ENCODE results near the gene MDH2. TPM values are rescaled to one million over a fixed set of nuclear protein-coding genes. Genes with fewer than 3 reads are reported as not detected.
"Not testable (repeated sequence)": the region's sequence is repeated elsewhere in the genome, so short reads cannot be mapped to it uniquely, and the experiment has no call there.

Gene MDH2
- total and polyA plus RNA-seq, 2 experiments from 2014 or later, result 150 to 180 TPM

DNA sequence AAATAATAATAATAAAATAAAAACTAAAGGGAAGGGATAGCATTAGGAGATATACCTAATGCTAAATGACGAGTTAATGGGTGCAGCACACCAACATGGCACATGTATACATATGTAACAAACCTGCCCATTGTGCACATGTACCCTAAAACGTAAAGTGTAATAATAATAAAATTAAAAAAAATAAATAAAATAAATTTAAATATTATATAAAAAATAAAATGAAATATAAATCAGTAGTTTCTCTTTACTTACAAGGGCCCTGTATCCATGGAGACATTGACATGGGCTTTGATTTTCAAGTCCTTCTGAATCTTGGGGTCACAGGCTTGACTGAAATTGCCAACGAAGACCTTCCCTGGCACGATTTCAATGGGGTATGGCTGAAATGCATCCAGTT lies 42.9 kb upstream of the MDH2 start:
- H3K79me2 ChIP-seq (replicated peaks; ENCODE audit: insufficient read depth); H3K27me3 ChIP-seq (ENCODE audit: insufficient read depth); H3K4me3 ChIP-seq; H3F3A ChIP-seq (replicated peaks; ENCODE audit: low read depth); H3K36me3 ChIP-seq (ENCODE audit: insufficient read depth); H3K27ac ChIP-seq (ENCODE audit: low read depth); H3K4me3 Mint-ChIP-seq; DNase-seq (ENCODE audit: low spot score); H2AFZ ChIP-seq; H4K20me1 ChIP-seq (replicated peaks; ENCODE audit: insufficient read depth); ATAC-seq; H3K9me2 ChIP-seq (ENCODE audit: insufficient read depth); H3K4me1 Mint-ChIP-seq; H3K4me1 ChIP-seq (ENCODE audit: insufficient read depth); H3K27ac Mint-ChIP-seq; H3K9me3 Mint-ChIP-seq; H3K27me3 Mint-ChIP-seq (ENCODE audit: insufficient read depth, low read depth, poor library complexity); H3K36me3 Mint-ChIP-seq (ENCODE audit: low read depth); H3K4me2 ChIP-seq: not testable (repeated sequence)

DNA sequence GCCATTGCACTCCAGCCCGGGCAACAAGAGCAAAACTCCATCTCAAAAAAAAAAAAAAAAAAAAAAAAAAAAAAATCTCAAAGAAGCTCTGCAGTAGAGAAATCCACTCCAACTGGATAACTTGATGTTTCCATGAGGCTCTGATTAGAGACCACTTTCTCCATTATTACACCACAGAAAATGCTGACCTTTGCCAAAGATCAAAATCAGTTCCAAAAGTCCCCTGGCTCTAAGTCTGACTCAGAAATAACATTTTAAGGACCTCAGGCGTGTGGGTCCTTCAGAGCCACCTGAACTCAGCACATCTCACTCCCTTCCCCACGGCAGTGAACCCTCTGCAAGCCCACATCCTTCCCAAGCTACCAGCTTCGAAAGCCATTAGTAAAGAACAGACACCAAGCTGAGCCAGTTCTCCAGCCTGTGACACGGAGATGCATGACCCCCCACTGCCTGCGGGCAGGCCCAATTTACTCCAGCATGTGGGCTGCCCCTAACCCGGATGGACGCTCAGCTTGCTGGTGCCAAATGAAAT lies 39.7 kb upstream of the MDH2 start:
- Mint-ChIP-seq H3K4me3 (no peak overlapping the region), H3K27me3 (ENCODE audit: insufficient read depth, low read depth, poor library complexity) (no peaks in the 10 kb centered on the region), H3K9me3 (no peaks in the 10 kb centered on the region), H3K27ac (no peak overlapping the region; the same call in 1 of the 2 replicates), H3K36me3 (ENCODE audit: low read depth) (peaks cover 6% of the 10 kb centered on the region), H3K4me1 (no peaks in the 10 kb centered on the region)
- TF ChIP-seq STAT1 (IDR thresholded peaks at IDR 0.05; ENCODE audit: unreplicated experiment) (no peak), JUNB (IDR thresholded peaks at IDR 0.05; ENCODE audit: unreplicated experiment) (no peak), EZH2 (IDR thresholded peaks at IDR 0.05; ENCODE audit: low read depth, unreplicated experiment) (no peak), ZNF114 (CRISPR knock-in tag; IDR thresholded peaks at IDR 0.05) (no peak), EZH2phosphoT487 (IDR thresholded peaks at IDR 0.05; ENCODE audit: unreplicated experiment) (no peak)
- TF ChIP-seq, protein P1, sequence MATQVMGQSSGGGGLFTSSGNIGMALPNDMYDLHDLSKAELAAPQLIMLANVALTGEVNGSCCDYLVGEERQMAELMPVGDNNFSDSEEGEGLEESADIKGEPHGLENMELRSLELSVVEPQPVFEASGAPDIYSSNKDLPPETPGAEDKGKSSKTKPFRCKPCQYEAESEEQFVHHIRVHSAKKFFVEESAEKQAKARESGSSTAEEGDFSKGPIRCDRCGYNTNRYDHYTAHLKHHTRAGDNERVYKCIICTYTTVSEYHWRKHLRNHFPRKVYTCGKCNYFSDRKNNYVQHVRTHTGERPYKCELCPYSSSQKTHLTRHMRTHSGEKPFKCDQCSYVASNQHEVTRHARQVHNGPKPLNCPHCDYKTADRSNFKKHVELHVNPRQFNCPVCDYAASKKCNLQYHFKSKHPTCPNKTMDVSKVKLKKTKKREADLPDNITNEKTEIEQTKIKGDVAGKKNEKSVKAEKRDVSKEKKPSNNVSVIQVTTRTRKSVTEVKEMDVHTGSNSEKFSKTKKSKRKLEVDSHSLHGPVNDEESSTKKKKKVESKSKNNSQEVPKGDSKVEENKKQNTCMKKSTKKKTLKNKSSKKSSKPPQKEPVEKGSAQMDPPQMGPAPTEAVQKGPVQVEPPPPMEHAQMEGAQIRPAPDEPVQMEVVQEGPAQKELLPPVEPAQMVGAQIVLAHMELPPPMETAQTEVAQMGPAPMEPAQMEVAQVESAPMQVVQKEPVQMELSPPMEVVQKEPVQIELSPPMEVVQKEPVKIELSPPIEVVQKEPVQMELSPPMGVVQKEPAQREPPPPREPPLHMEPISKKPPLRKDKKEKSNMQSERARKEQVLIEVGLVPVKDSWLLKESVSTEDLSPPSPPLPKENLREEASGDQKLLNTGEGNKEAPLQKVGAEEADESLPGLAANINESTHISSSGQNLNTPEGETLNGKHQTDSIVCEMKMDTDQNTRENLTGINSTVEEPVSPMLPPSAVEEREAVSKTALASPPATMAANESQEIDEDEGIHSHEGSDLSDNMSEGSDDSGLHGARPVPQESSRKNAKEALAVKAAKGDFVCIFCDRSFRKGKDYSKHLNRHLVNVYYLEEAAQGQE (IDR thresholded peaks at IDR 0.05; ENCODE audit: unreplicated experiment), result no peak
- TF ChIP-seq, protein P2, sequence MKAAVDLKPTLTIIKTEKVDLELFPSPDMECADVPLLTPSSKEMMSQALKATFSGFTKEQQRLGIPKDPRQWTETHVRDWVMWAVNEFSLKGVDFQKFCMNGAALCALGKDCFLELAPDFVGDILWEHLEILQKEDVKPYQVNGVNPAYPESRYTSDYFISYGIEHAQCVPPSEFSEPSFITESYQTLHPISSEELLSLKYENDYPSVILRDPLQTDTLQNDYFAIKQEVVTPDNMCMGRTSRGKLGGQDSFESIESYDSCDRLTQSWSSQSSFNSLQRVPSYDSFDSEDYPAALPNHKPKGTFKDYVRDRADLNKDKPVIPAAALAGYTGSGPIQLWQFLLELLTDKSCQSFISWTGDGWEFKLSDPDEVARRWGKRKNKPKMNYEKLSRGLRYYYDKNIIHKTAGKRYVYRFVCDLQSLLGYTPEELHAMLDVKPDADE (IDR thresholded peaks at IDR 0.05), result no peak
- TF ChIP-seq, protein P3, sequence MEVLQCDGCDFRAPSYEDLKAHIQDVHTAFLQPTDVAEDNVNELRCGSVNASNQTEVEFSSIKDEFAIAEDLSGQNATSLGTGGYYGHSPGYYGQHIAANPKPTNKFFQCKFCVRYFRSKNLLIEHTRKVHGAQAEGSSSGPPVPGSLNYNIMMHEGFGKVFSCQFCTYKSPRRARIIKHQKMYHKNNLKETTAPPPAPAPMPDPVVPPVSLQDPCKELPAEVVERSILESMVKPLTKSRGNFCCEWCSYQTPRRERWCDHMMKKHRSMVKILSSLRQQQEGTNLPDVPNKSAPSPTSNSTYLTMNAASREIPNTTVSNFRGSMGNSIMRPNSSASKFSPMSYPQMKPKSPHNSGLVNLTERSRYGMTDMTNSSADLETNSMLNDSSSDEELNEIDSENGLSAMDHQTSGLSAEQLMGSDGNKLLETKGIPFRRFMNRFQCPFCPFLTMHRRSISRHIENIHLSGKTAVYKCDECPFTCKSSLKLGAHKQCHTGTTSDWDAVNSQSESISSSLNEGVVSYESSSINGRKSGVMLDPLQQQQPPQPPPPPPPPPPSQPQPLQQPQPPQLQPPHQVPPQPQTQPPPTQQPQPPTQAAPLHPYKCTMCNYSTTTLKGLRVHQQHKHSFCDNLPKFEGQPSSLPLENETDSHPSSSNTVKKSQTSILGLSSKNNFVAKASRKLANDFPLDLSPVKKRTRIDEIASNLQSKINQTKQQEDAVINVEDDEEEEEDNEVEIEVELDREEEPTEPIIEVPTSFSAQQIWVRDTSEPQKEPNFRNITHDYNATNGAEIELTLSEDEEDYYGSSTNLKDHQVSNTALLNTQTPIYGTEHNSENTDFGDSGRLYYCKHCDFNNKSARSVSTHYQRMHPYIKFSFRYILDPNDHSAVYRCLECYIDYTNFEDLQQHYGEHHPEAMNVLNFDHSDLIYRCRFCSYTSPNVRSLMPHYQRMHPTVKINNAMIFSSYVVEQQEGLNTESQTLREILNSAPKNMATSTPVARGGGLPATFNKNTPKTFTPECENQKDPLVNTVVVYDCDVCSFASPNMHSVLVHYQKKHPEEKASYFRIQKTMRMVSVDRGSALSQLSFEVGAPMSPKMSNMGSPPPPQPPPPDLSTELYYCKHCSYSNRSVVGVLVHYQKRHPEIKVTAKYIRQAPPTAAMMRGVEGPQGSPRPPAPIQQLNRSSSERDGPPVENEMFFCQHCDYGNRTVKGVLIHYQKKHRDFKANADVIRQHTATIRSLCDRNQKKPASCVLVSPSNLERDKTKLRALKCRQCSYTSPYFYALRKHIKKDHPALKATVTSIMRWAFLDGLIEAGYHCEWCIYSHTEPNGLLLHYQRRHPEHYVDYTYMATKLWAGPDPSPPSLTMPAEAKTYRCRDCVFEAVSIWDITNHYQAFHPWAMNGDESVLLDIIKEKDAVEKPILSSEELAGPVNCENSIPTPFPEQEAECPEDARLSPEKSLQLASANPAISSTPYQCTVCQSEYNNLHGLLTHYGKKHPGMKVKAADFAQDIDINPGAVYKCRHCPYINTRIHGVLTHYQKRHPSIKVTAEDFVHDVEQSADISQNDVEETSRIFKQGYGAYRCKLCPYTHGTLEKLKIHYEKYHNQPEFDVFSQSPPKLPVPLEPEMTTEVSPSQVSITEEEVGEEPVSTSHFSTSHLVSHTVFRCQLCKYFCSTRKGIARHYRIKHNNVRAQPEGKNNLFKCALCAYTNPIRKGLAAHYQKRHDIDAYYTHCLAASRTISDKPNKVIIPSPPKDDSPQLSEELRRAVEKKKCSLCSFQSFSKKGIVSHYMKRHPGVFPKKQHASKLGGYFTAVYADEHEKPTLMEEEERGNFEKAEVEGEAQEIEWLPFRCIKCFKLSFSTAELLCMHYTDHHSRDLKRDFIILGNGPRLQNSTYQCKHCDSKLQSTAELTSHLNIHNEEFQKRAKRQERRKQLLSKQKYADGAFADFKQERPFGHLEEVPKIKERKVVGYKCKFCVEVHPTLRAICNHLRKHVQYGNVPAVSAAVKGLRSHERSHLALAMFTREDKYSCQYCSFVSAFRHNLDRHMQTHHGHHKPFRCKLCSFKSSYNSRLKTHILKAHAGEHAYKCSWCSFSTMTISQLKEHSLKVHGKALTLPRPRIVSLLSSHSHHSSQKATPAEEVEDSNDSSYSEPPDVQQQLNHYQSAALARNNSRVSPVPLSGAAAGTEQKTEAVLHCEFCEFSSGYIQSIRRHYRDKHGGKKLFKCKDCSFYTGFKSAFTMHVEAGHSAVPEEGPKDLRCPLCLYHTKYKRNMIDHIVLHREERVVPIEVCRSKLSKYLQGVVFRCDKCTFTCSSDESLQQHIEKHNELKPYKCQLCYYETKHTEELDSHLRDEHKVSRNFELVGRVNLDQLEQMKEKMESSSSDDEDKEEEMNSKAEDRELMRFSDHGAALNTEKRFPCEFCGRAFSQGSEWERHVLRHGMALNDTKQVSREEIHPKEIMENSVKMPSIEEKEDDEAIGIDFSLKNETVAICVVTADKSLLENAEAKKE (CRISPR knock-in tag; IDR thresholded peaks at IDR 0.05), result no peak
- H3K27me3 ChIP-seq (ENCODE audit: insufficient read depth), result no peaks in the 10 kb centered on the region
- ATAC-seq, result no peak
- DNase-seq (ENCODE audit: low spot score), result no peak
- no peak overlapping the region for H3K27ac ChIP-seq (ENCODE audit: low read depth)
- H3K4me2 ChIP-seq, result no peak overlapping the region
- H3K79me2 ChIP-seq (replicated peaks; ENCODE audit: insufficient read depth), result no peaks in the 10 kb centered on the region
- H4K20me1 ChIP-seq (replicated peaks; ENCODE audit: insufficient read depth), result no peaks in the 10 kb centered on the region; the same call in 1 of the 2 replicates
- H3K4me3 ChIP-seq, result no peak overlapping the region
- no peaks in the 10 kb centered on the region for H3K4me1 ChIP-seq (ENCODE audit: insufficient read depth)
- H2AFZ ChIP-seq, result no peak overlapping the region
- no peaks in the 10 kb centered on the region; the same call in 1 of the 2 replicates for H3K36me3 ChIP-seq (ENCODE audit: insufficient read depth)
- H3K9me2 ChIP-seq (ENCODE audit: insufficient read depth), result no peaks in the 10 kb centered on the region
- H3F3A ChIP-seq (replicated peaks; ENCODE audit: low read depth), result no peaks in the 10 kb centered on the region
